VCaP (cell line): ENCODE measurements around the gene CMKLR1.

Experiments
- H3K27ac ChIP-seq: fragments of 450-650 bp; 2 replicates; pipeline ENCODE4 v1.5.1; 2017
- CTCF ChIP-seq: fragments of 450-650 bp; conservative IDR thresholded peaks from 2 replicates; pipeline ENCODE4 v1.5.1; 2017; ENCODE audit warnings: mild to moderate bottlenecking, moderate library complexity

The CMKLR1 gene

GRCh38 chr12:108255252-108255602 lies 83.9 kb downstream of the CMKLR1 start:
- no peak for TF ChIP-seq CTCF
- H3K27ac ChIP-seq, result no peak overlapping the region

- no peak for TF ChIP-seq CTCF
- H3K27ac ChIP-seq, result no peak overlapping the region
Measured at GRCh38 chr12:108254517-108255251, 84.4 kb downstream of the CMKLR1 start.

GRCh38 chr12:108254030-108254429 lies 85.1 kb downstream of the CMKLR1 start:
- H3K27ac ChIP-seq, result no peak overlapping the region
- TF ChIP-seq CTCF, result no peak

- no peak overlapping the region for H3K27ac ChIP-seq
- no peak for TF ChIP-seq CTCF
Measured at GRCh38 chr12:108253540-108253939, 85.6 kb downstream of the CMKLR1 start.

GRCh38 chr12:108252523-108252922 lies 86.6 kb downstream of the CMKLR1 start:
- TF ChIP-seq CTCF, result no peak
- no peak overlapping the region for H3K27ac ChIP-seq

GRCh38 chr12:108248011-108248410 lies 91.1 kb downstream of the CMKLR1 start:
- no peak for TF ChIP-seq CTCF
- no peak overlapping the region for H3K27ac ChIP-seq

- no peak overlapping the region for H3K27ac ChIP-seq
- TF ChIP-seq CTCF, result no peak
Measured at GRCh38 chr12:108247130-108247529, 92.0 kb downstream of the CMKLR1 start.
